ENCODE data around the gene GABRR2. TPM values are rescaled to one million over a fixed set of nuclear protein-coding genes. Genes with fewer than 3 reads are reported as not detected.

Gene GABRR2
- total RNA-seq, 4 donors from 2014 or later = 0.27 to 0.62 TPM; not detected in 2

DNA sequence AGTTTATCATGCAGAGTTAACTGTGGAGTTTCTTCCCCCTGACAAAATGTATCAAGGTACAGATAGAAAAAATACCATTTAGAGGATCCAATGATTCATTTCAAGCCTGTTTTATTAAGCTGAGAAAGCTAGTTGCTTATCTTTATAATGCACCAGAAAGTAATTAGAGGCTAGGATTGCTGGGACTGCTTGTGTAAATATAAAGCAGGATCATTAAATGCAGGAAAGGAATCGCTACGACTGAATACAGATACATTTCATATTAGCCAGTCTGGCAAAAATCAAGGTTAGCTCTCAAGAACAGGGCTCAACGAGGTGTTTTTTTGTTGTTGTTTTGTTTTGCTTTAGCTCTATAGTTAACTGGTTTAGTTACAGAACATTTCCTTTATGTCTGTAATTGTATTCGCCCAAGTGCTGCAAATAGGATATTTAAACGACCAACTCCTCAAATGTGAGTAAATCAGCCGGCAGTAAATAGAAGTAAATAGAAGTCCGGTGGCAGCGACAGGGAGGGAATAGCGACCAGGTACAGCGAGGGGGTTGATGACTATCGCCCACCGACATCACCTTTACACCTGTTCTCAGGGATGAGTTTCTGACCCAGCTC is 36.7 kb upstream of the GABRR2 start:
- DNase-seq (ENCODE audit: low spot score in 2 of 2) = no peak
- H3K4me3 ChIP-seq (ENCODE audit: low read depth, poor library complexity, severe bottlenecking) = peak overlapping the region; percentile 89
- 0 to 1% methylated on average over 12 of the region's 12 CpGs for WGBS, 2 donors
- TF ChIP-seq, protein P1, sequence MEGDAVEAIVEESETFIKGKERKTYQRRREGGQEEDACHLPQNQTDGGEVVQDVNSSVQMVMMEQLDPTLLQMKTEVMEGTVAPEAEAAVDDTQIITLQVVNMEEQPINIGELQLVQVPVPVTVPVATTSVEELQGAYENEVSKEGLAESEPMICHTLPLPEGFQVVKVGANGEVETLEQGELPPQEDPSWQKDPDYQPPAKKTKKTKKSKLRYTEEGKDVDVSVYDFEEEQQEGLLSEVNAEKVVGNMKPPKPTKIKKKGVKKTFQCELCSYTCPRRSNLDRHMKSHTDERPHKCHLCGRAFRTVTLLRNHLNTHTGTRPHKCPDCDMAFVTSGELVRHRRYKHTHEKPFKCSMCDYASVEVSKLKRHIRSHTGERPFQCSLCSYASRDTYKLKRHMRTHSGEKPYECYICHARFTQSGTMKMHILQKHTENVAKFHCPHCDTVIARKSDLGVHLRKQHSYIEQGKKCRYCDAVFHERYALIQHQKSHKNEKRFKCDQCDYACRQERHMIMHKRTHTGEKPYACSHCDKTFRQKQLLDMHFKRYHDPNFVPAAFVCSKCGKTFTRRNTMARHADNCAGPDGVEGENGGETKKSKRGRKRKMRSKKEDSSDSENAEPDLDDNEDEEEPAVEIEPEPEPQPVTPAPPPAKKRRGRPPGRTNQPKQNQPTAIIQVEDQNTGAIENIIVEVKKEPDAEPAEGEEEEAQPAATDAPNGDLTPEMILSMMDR (IDR thresholded peaks at IDR 0.05) = no peak
- no peak for TF ChIP-seq POLR2A (IDR thresholded peaks at IDR 0.05)
- intact Hi-C loops (cut with DNase I; ENCODE audit: low total_unique reads) = no loop called here

- DNase-seq (ENCODE audit: low spot score in 2 of 2) = no peak
- no peak for TF ChIP-seq POLR2A (IDR thresholded peaks at IDR 0.05)
- TF ChIP-seq, protein P1 (IDR thresholded peaks at IDR 0.05) = no peak
- intact Hi-C loops (cut with DNase I; ENCODE audit: low total_unique reads) = no loop called here
- H3K4me3 ChIP-seq (ENCODE audit: low read depth, poor library complexity, severe bottlenecking) = no peak overlapping the region
- 52 to 53% methylated on average over 4 of the region's 4 CpGs for WGBS, 2 donors
Measured at GRCh38 chr6:89350281-89350966, 35.3 kb upstream of the GABRR2 start.

DNA sequence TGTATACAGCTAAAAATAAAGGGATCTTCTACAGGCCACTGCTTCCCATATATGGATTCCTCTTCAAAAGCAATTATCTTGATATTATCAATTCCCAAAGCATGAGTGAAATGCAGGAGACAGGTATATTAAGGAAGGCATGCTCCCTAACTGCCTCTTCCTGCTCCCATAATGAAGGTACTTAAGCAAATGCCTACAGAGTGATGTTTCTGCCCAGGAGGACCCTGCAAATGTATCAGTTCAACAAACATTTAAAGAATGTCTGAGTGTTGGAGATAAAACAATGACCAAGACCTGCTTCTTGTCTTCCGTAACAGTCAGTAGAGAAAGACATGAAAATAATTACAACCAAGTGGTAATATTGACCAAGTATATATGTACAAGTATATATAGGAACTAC is 33.3 kb upstream of the GABRR2 start:
- intact Hi-C loops (cut with DNase I; ENCODE audit: low total_unique reads) = no loop called here
- WGBS, 2 donors = 88 to 95% methylated on average over 1 of the region's 1 CpG
- H3K4me3 ChIP-seq (ENCODE audit: low read depth, poor library complexity, severe bottlenecking) = no peak overlapping the region
- no peak for TF ChIP-seq POLR2A (IDR thresholded peaks at IDR 0.05)
- TF ChIP-seq, protein P1 (IDR thresholded peaks at IDR 0.05) = no peak
- no peak for DNase-seq (ENCODE audit: low spot score in 2 of 2)

GRCh38 chr6:89347825-89348224 is 32.7 kb upstream of the GABRR2 start:
- no peak for DNase-seq (ENCODE audit: low spot score in 2 of 2)
- intact Hi-C loops (cut with DNase I; ENCODE audit: low total_unique reads) = no loop called here
- H3K4me3 ChIP-seq (ENCODE audit: low read depth, poor library complexity, severe bottlenecking) = no peak overlapping the region
- no peak for TF ChIP-seq POLR2A (IDR thresholded peaks at IDR 0.05)
- TF ChIP-seq, protein P1 (IDR thresholded peaks at IDR 0.05) = no peak
- 65 to 100% methylated on average over 2 of the region's 2 CpGs for WGBS, 2 donors

DNA sequence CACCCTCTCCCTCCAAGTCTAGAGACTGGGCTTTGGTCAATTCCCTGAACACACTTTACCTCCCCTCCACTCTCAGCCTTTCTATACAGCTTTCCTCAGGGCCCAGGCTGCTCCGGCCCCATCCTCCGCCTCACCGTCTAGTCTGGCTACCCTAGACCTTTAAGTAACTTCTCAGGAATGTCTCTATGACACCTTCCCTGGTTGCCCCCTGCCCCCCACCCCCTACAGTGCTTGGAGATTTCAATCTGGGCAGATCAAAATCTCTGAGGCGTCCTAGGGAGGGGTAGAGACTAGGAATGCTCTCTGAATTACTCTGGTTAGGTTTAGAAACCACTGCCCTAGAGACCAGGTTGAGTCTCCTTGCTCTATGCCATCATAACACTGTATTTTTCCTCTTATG is 31.3 kb upstream of the GABRR2 start:
- no peak overlapping the region for H3K4me3 ChIP-seq (ENCODE audit: low read depth, poor library complexity, severe bottlenecking)
- intact Hi-C loops (cut with DNase I; ENCODE audit: low total_unique reads) = no loop called here
- WGBS, 2 donors = 90 to 92% methylated on average over 4 of the region's 4 CpGs
- no peak for DNase-seq (ENCODE audit: low spot score in 2 of 2)
- TF ChIP-seq, protein P1 (IDR thresholded peaks at IDR 0.05) = no peak
- no peak for TF ChIP-seq POLR2A (IDR thresholded peaks at IDR 0.05)

All from lower leg skin (tissue), 4 donors.